ENCODE results near the gene MICAL2.

DNA sequence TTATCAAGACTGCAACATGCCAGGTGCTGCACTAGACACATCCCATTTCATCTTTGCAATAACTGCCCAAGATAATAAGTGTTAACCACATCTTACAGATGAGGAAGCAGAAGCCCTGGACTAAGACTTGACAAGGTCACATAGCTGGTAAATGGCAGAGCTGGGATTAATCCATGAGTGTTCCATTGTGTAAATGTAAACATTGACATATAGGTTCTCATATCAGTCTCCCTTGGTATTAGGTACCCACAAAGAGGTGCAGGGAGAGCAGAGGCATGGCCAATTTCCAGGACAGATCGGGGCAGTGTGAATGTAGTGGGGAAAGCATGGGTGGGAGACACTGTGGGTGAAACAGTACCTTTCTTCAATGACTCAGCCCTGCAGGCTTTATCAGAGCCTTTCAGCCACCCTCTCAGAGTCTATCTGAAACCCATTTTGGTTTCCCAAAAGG is 17.9 kb downstream of the MICAL2 start:
- TF ChIP-seq, protein P1, sequence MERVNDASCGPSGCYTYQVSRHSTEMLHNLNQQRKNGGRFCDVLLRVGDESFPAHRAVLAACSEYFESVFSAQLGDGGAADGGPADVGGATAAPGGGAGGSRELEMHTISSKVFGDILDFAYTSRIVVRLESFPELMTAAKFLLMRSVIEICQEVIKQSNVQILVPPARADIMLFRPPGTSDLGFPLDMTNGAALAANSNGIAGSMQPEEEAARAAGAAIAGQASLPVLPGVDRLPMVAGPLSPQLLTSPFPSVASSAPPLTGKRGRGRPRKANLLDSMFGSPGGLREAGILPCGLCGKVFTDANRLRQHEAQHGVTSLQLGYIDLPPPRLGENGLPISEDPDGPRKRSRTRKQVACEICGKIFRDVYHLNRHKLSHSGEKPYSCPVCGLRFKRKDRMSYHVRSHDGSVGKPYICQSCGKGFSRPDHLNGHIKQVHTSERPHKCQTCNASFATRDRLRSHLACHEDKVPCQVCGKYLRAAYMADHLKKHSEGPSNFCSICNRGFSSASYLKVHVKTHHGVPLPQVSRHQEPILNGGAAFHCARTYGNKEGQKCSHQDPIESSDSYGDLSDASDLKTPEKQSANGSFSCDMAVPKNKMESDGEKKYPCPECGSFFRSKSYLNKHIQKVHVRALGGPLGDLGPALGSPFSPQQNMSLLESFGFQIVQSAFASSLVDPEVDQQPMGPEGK (CRISPR knock-in tag; IDR thresholded peaks at IDR 0.05; ENCODE audit: borderline replicate concordance): no peak
- TF ChIP-seq ZNF8 (CRISPR knock-in tag; IDR thresholded peaks at IDR 0.05): no peak
- no peak for TF ChIP-seq CSDC2 (CRISPR knock-in tag; IDR thresholded peaks at IDR 0.05)
- no peak for TF ChIP-seq ZC3H10 (CRISPR knock-in tag; IDR thresholded peaks at IDR 0.05)
- no peak for TF ChIP-seq ZFP30 (CRISPR knock-in tag; IDR thresholded peaks at IDR 0.05)
- TF ChIP-seq, protein P2, sequence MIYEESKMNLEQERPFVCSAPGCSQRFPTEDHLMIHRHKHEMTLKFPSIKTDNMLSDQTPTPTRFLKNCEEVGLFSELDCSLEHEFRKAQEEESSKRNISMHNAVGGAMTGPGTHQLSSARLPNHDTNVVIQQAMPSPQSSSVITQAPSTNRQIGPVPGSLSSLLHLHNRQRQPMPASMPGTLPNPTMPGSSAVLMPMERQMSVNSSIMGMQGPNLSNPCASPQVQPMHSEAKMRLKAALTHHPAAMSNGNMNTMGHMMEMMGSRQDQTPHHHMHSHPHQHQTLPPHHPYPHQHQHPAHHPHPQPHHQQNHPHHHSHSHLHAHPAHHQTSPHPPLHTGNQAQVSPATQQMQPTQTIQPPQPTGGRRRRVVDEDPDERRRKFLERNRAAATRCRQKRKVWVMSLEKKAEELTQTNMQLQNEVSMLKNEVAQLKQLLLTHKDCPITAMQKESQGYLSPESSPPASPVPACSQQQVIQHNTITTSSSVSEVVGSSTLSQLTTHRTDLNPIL (CRISPR knock-in tag; IDR thresholded peaks at IDR 0.05; ENCODE audit: low read depth): no peak
- TF ChIP-seq PPARA (CRISPR knock-in tag; IDR thresholded peaks at IDR 0.05; ENCODE audit: borderline replicate concordance): no peak
- TF ChIP-seq, protein P3, sequence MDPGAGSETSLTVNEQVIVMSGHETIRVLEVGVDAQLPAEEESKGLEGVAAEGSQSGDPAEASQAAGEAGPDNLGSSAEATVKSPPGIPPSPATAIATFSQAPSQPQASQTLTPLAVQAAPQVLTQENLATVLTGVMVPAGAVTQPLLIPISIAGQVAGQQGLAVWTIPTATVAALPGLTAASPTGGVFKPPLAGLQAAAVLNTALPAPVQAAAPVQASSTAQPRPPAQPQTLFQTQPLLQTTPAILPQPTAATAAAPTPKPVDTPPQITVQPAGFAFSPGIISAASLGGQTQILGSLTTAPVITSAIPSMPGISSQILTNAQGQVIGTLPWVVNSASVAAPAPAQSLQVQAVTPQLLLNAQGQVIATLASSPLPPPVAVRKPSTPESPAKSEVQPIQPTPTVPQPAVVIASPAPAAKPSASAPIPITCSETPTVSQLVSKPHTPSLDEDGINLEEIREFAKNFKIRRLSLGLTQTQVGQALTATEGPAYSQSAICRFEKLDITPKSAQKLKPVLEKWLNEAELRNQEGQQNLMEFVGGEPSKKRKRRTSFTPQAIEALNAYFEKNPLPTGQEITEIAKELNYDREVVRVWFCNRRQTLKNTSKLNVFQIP (CRISPR knock-in tag; IDR thresholded peaks at IDR 0.05; ENCODE audit: borderline replicate concordance, low read depth): no peak
- TF ChIP-seq SNAI2 (CRISPR knock-in tag; IDR thresholded peaks at IDR 0.05): no peak
- TF ChIP-seq ZFP3 (CRISPR knock-in tag; IDR thresholded peaks at IDR 0.05): no peak
- no peak for TF ChIP-seq ZNF70 (CRISPR knock-in tag; IDR thresholded peaks at IDR 0.05)
- TF ChIP-seq OSR1 (CRISPR knock-in tag; IDR thresholded peaks at IDR 0.05): no peak
